Activated CD4-positive, CD25-positive, alpha-beta regulatory T cell treated with anti-CD3 and anti-CD28 coated beads, Interleukin-2, amount 50 U/mL, for 72 hours (primary cell): ENCODE data around the gene FAM13A.

Experiments
- DNase-seq: peaks from one replicate; pipeline ENCODE4 v3.0.0; 2021

Gene FAM13A

GRCh38 chr4:88804234-88804633, 252.8 kb downstream of the FAM13A start:
- DNase-seq, result no peak

GRCh38 chr4:88803600-88804096, 253.3 kb downstream of the FAM13A start:
- no peak for DNase-seq

GRCh38 chr4:88802585-88803286, 254.2 kb downstream of the FAM13A start:
- no peak for DNase-seq

- no peak for DNase-seq
Measured at GRCh38 chr4:88802138-88802537, 254.8 kb downstream of the FAM13A start.

GRCh38 chr4:88799900-88800299, 257.1 kb downstream of the FAM13A start:
- no peak for DNase-seq

- no peak for DNase-seq
Measured at GRCh38 chr4:88797725-88798124, 259.3 kb downstream of the FAM13A start.

- DNase-seq, result no peak
Measured at GRCh38 chr4:88796545-88796944, 260.4 kb downstream of the FAM13A start.

GRCh38 chr4:88794952-88795351, 262.0 kb downstream of the FAM13A start:
- no peak for DNase-seq

GRCh38 chr4:88794087-88794690, 262.8 kb downstream of the FAM13A start:
- no peak for DNase-seq

- no peak for DNase-seq
Measured at GRCh38 chr4:88793475-88793874, 263.5 kb downstream of the FAM13A start.

- no peak for DNase-seq
Measured at GRCh38 chr4:88792821-88793220, 264.2 kb downstream of the FAM13A start.

GRCh38 chr4:88792268-88792781, 264.7 kb downstream of the FAM13A start:
- no peak for DNase-seq

- DNase-seq, result no peak
Measured at GRCh38 chr4:88791274-88791673, 265.7 kb downstream of the FAM13A start.

- no peak for DNase-seq
Measured at GRCh38 chr4:88788895-88789294, 268.1 kb downstream of the FAM13A start.

- DNase-seq, result no peak
Measured at GRCh38 chr4:88788424-88788823, 268.6 kb downstream of the FAM13A start.

- no peak for DNase-seq
Measured at GRCh38 chr4:88786011-88786410, 271.0 kb downstream of the FAM13A start.

- no peak for DNase-seq
Measured at GRCh38 chr4:88780389-88780788, 276.6 kb downstream of the FAM13A start.

- DNase-seq, result no peak
Measured at GRCh38 chr4:88779431-88779830, 277.6 kb downstream of the FAM13A start.

GRCh38 chr4:88775529-88775928, 281.5 kb downstream of the FAM13A start:
- no peak for DNase-seq

GRCh38 chr4:88775026-88775425, 282.0 kb downstream of the FAM13A start:
- no peak for DNase-seq

GRCh38 chr4:88771883-88772450, 285.0 kb downstream of the FAM13A start:
- DNase-seq, result no peak

GRCh38 chr4:88765729-88766128, 291.3 kb downstream of the FAM13A start:
- no peak for DNase-seq

- no peak for DNase-seq
Measured at GRCh38 chr4:88763075-88763474, 293.9 kb downstream of the FAM13A start.
